HG02840 (cell line): ENCODE results near the gene NRARP.
"Not testable (repeated sequence)": the region's sequence is repeated elsewhere in the genome, so short reads cannot be mapped to it uniquely, and the experiment has no call there.

Experiments used
- ATAC-seq: cut with Tn5 transposase; IDR thresholded peaks from one replicate; pipeline ENCODE4 v1.9.1; 2021; ENCODE audit warnings: mild to moderate bottlenecking, moderate library complexity, moderate number of reproducible peaks; ENCODE audit not compliant: unreplicated experiment, low FRiP score

Gene NRARP

GRCh38 chr9:137302118-137302448 lies at the start of gene NRARP:
NRARP (minus strand) TSS chr9:137302271; CDS start chr9:137301928, 343 bp downstream.
- ATAC-seq, result peak; percentile 63

- no peak for ATAC-seq
Measured at GRCh38 chr9:137350696-137351584, 48.9 kb upstream of the NRARP start.

- no peak for ATAC-seq
Measured at GRCh38 chr9:137349471-137350033, 47.5 kb upstream of the NRARP start.

- no peak for ATAC-seq
Measured at GRCh38 chr9:137348769-137349470, 46.8 kb upstream of the NRARP start.

GRCh38 chr9:137347928-137348327 lies 45.9 kb upstream of the NRARP start:
- ATAC-seq, result no peak

- no peak for ATAC-seq
Measured at GRCh38 chr9:137342482-137342881, 40.4 kb upstream of the NRARP start.

GRCh38 chr9:137341227-137341626 lies 39.2 kb upstream of the NRARP start:
- no peak for ATAC-seq

- ATAC-seq, result not testable (repeated sequence)
Measured at GRCh38 chr9:137339908-137340462, 37.9 kb upstream of the NRARP start.

GRCh38 chr9:137339045-137339907 lies 37.2 kb upstream of the NRARP start:
- no peak for ATAC-seq

- no peak for ATAC-seq
Measured at GRCh38 chr9:137336735-137337134, 34.7 kb upstream of the NRARP start.

GRCh38 chr9:137333016-137333671 lies 31.1 kb upstream of the NRARP start:
- ATAC-seq, result no peak

- ATAC-seq, result no peak
Measured at GRCh38 chr9:137331929-137332328, 29.9 kb upstream of the NRARP start.

- ATAC-seq, result no peak
Measured at GRCh38 chr9:137330689-137331088, 28.6 kb upstream of the NRARP start.

GRCh38 chr9:137329590-137329989 lies 27.5 kb upstream of the NRARP start:
- not testable (repeated sequence) for ATAC-seq

GRCh38 chr9:137327641-137328550 lies 25.8 kb upstream of the NRARP start:
- not testable (repeated sequence) for ATAC-seq

- no peak for ATAC-seq
Measured at GRCh38 chr9:137326445-137327065, 24.5 kb upstream of the NRARP start.

GRCh38 chr9:137325799-137326198 lies 23.7 kb upstream of the NRARP start:
- ATAC-seq, result no peak

- no peak for ATAC-seq
Measured at GRCh38 chr9:137325124-137325523, 23.1 kb upstream of the NRARP start.
